ENCODE measurements around the gene MICU1.

GRCh38 chr10:72460284-72460876 lies 165.5 kb downstream of the MICU1 start:
- TF ChIP-seq CTCF (IDR thresholded peaks at IDR 0.05; ENCODE audit: insufficient read depth, low read depth, low read length) (no peak), EZH2 (IDR thresholded peaks at IDR 0.05; ENCODE audit: insufficient read depth, low read length) (no peak)

Data from astrocyte (in vitro differentiated cells and primary cell).